SW480 (cell line): ENCODE measurements around the gene ZKSCAN1.
"Not testable (repeated sequence)": the region's sequence is repeated elsewhere in the genome, so short reads cannot be mapped to it uniquely, and the experiment has no call there.

ENCODE experiments used
- DNase-seq: peaks from one replicate; pipeline ENCODE4 v3.0.0-alpha.2; 2016; ENCODE audit warnings: low spot score

ZKSCAN1 gene

DNA sequence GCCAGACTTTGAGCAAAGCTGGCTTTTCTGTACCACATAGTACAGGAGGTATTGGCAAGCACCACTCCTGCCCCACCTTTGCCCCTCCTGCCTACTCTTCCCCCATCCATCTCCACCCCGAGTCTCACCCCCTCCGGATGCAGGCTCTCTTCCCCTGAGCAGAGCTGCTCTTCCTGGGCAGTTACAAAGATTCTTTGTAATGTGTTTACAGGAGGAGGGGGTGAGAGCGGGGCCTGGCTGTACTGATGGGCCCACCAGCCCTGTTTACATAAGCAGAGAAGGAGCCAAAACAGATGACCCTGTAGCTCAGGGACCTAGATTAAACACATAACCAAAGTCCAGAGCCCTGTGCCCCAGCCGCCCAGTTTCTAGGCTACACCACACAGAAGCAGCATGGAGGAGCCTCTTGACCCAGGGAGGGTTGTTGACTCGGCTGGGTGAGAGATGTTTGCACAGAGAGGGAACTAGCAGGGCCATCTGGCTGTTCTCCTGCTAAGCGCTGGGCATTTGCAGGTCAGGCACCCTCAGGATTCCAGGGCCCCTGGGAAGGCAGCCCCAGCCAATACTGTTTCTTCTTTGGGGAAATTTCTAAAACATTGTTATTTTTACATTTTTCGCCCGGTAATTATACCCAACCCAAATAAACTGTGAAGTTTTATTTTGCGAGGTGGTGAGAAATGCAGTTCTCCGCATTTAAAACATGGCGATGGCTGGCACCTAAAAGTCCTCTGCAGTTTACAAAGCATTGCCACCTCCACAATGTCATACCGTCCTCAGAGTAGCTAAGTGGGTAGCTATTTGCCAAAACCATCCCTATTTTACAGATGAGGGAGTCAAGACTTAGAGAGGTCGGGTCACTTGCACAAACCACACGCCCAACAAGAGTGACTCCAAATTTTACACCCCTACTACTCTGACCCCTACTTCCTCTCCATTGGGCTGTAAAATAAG lies 11.4 kb upstream of the ZKSCAN1 start:
- DNase-seq: no peak

DNA sequence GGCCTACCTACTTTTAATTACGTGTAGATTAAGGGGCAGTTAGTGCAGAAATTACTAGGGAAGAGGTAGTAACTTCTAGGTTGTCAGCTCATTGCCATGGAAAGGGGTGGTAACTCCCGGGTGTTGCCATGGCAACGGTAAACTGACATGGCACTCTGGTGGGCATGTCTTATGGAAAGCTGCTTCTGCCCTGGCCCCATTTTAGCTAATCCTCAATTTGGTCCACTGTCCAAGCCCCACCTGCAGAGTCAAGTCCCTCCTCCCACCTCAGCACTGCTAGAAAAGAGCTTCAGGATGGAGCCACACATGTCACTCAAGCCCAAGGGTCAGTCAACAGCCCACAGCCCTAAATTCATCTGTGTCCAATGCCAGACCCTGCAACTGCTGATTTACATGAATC lies 7.5 kb upstream of the ZKSCAN1 start:
- DNase-seq: no peak

DNA sequence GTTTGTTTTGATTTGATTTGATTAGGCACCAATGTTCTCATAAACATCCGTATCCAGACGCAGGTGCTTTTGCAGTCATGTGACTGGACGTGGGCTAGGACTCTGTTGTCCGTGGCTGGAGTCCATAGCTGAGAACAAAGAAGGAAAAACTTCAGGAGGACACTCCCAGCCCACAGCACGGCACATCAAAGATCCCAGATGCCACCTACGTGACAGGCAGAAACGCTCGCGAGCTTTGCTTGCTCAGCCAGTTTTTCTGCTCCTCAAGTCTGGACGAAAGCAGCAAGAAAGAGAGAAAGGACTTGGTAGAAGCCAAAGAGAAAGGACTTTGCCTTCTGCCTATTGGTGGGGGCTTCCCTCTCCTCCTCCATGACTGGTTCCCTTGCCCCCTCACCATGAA lies 6.9 kb upstream of the ZKSCAN1 start:
- DNase-seq: peak; percentile 86

DNA sequence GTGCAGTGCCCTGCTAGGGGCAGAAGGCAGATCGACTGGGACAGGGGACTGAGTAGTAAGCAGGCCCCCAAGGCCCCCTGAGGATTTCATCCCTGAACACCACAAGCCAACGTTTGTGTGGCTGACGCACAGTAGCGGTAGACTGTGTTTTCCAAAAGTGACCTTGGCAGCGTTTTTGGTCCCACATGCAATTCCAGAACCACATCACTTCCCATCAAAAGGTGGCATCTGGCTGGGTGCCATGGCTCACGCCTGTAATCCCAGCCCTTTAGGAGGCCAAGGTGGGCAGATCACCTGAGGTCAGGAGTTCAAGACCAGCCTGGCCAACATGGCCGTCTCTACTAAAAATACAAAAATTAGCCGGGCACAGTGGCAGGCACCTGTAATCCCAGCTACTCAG lies 5.4 kb upstream of the ZKSCAN1 start:
- not testable (repeated sequence) for DNase-seq

DNA sequence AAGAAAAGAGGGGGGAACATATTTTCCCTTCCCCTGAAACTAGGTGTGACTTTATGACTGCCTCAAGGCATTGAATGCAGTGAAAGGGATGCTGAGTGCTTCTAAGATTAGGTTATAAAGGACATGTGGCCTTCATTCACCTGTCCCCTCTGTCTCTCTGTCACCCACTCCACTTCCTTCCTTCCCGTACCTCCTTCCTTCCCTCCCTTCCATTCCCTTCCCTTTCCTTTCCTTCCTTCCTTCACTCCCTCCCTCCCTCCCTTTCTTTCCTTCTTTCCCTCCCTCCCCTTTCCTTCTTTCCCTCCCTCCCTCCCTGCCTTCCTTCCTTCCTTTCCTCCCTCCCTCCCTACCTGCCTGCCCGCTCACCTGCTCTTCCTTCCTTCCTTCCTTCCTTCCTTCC lies 4.5 kb upstream of the ZKSCAN1 start:
- DNase-seq: no peak

DNA sequence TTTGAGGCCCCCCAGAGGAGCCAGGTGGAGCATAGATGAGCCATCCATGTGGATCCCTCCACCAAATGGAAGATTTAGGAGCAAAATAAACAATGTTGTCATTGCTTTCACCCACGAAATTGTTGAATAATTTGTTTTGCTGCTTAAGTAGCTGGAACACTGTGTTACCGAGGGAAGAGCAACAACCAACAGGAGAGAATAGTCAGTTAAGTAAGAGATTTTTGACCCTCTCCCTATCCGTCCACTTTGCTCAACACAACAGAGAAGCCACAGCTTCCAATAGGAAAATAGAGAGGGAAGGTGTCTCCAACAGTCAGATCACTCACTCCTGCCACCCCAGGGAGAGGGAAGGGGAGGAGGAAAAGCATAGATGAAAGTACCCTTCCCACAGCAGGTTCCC lies 3.9 kb upstream of the ZKSCAN1 start:
- DNase-seq: no peak

DNA sequence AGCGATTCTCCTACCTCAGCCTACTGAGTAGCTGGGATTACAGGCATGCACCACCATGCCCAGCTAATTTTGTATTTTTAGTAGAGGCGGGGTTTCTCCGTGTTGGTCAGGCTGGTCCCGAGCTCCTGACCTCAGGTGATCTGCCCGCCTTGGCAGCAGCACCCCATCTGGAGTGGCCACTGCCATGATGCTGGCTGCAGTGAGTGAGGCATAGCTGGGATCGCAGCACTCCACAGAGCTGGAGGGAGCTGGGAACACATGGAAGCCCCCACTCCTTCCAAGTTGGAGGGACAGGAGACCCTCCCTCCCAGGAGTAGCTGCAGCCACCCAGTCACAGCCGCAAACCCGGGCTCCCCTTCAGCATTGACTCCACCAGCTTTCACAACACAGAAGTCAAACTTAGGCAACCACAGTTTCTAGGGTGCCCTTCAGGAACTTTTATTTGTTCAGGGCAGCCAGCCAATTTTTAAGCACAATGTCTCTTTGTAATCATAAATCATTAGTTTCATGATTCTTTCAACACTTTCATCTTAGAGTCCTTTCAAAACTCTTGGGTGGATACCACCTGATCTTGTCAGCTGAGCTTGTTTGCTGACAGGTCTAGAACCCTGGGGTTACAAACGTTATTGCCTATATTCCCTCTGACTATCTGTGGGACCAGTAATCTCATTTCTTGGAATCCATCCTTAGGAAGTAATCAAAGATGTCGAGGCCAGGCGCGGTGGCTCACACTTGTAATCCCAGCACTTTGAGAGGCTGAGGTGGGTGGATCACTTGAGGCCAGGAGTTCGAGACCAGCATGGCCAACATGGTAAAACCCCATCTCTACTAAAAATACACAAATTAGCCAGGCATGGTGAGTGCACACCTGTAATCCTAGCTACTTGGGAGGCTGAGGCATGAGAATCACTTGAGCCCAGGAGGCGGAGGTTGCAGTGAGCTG lies 2.7 kb upstream of the ZKSCAN1 start:
- DNase-seq: peak; percentile 52

DNA sequence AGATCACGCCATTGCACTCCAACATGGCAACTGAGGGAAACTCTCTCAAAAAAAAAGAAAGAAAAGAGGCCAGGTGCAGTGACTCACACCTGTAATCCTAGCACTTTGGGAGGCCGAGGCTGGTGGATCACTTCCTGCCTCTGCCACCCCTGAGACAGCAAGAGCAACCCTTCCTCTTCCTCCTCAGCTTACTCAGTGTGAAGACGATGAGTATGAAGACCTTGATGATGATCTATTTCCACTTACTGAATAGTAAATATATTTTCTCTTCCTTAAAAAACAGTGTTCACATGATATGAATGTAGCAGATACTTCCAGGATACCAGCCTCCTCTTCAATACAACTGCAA lies 2.1 kb upstream of the ZKSCAN1 start:
- DNase-seq: no peak

DNA sequence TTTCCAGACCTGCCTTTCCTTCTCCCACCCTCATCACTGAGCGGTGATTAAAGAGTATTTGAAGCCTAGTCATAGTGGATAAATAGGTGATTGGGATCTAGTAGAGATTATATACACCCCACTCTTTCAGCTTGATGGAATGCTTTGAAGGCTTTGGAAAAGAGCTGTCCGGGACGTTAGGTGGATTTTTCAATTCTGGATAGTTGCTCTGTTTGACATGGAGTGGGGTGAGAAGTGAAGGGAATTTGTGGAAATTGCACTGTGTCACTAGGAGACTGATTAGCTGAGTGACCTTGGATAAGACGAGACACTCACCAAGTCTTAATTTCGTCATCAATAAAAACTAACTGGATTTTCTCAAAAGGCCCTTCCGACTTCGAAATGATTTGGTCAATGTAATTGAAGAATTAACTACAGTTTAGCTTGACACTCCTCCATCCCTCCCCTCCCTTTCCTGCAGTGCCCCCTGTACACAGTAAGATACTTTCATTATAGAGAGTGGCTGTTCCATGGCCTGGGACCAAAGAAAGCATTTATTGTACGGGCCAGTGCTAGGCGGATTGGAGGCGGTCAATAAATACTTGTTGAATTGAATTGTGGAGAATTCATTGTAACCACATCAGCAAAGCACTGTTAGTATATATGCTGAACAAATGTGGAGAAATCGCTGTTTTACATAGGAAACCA lies 962 bp downstream of the ZKSCAN1 start:
- no peak for DNase-seq

DNA sequence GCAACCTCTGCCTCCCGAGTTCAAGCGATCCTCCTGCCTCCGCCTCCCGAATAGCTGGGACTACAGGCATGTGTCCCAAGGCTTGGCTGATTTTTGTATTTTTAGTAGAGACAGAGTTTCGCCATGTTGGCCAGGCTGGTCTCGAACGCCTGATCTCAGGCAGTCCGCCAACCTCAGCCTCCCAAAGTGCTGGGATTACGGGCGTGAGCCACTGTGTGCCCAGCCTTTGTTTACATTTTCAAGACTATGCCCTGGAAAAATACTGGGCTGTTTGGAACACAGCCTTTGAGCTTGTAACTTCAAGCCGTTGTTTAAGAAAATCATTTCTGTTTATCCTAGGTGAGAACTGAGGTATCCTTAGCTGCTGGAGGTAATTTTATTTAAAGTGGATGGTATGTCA lies 1.9 kb downstream of the ZKSCAN1 start:
- no peak for DNase-seq

DNA sequence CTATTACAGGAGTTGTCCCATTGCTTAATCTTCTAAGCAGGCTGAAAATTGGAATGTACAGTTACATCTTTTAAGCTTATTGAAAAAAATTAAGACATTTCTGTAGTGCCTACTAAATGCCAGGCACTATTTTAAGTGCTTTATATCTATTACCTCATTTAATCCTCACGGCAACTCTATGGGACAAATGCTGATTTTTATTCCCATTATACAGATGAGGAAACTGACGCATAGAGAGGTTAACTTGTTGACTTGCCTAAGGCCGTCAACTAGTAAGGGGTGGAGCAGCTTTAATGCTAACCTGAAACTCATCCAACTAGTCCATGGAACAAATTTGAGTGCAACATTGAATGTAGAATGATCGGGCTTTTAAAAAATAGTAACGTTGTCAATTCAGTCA lies 2.5 kb downstream of the ZKSCAN1 start:
- DNase-seq: no peak

DNA sequence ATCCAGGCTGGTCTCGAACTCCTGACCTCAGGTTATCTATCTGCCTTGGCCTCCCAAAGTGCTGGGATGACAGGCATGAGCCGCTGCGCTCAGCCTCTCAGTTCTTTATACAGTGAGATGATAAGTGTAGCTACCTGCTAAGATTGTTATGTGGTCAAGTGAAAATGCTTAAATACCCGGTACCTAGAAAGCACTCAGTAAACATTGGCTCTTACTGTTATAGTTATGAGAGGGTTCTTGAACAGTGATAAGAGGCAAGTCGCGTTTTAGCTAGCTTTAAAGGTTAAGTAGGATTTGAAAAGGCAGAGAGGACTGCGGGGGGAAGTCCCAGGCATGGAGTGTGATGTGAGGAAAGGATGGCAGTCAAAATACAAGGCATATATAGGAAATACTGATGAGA lies 4.5 kb downstream of the ZKSCAN1 start:
- no peak for DNase-seq

DNA sequence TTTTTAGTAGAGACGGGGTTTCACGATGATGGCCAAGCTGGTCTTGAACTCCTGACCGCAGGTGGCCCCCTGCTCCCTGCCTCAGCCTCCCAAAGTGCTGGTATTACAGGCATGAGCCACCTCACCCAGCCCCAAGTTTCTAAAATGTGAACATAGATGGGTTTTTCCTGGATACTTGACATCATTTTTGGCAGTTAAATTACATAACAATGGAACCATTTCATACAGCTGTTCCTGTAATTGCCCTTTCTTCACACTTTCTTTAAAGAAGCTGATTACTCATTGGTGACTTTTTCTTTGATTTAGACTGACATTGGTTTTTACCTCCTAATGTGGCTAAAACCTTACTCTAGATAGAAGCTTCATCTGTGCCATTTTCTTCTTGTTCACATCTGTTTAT lies 5.9 kb downstream of the ZKSCAN1 start:
- DNase-seq: no peak

DNA sequence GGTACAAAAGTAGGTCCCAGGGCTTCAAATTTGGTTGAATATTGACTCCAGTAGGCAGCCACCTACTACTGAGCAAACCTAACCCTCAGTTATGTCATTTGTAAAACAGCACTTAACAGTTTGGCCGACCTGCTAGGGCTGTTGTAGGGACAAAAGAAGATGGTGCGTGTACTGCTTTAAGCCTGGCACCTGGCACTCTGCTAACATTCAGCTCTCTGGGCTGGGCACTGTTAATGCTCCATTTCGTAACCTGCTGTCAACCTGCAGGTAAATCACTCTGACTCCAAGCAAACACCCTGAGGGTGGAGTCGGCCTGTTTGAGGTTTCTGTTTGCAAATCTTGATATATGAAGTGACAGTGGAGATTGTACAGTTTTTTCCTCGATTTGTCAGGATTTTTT lies 7.2 kb downstream of the ZKSCAN1 start:
- DNase-seq: no peak

DNA sequence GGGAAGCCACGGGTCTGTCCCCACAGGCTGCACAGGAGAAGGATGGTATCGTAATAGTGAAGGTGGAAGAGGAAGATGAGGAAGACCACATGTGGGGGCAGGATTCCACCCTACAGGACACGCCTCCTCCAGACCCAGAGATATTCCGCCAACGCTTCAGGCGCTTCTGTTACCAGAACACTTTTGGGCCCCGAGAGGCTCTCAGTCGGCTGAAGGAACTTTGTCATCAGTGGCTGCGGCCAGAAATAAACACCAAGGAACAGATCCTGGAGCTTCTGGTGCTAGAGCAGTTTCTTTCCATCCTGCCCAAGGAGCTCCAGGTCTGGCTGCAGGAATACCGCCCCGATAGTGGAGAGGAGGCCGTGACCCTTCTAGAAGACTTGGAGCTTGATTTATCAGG lies 8.1 kb downstream of the ZKSCAN1 start:
- no peak for DNase-seq

DNA sequence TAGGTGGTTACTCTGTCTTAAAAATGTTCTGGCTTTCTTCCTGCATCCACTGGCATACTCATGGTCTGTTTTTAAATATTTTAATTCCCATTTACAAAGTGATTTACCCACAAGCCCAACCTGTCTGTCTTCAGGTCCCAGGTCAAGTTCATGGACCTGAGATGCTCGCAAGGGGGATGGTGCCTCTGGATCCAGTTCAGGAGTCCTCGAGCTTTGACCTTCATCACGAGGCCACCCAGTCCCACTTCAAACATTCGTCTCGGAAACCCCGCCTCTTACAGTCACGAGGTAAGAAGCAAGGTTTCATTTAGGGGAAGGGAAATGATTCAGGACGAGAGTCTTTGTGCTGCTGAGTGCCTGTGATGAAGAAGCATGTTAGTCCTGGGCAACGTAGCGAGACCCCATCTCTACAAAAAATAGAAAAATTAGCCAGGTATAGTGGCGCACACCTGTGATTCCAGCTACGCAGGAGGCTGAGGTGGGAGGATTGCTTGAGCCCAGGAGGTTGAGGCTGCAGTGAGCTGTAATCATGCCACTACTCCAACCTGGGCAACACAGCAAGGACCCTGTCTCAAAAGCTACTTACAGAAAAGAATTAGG lies 8.7 kb downstream of the ZKSCAN1 start:
- DNase-seq: no peak

DNA sequence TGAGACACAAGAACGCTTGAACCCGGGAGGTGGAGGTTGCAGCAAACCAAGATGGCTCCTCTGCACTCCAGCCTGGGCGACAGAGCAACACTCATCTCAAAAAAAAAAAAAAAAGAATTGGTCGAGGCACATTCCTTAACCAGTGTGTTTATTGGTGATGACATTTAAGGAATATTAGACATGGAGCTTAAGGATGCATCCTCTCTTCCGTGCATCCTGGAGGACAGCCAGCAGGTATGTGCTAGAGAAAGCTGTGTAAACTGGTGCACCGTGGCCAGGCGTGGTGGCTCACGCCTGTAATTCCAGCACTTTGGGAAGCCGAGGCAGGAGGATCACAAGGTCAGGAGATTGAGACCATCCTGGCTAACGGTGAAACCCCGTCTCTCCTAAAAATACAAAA lies 11.8 kb downstream of the ZKSCAN1 start:
- no peak for DNase-seq

DNA sequence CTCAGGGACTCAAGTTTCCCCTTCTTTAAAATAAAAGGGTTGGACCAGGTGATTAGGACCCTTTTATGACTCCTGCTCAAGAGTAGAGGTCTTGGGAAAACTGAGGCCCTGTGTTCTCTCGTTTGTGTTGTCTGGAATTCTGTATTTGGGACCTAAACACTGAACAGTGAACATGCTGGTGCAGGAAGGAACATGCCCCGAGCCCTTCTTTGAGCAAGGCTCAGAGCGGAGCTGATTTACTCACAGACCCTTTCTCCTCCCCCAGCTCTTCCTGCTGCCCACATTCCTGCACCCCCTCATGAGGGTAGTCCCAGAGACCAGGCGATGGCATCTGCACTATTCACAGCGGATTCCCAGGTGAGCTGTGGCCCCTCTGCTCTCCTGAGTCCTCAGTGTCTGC lies 14.2 kb downstream of the ZKSCAN1 start:
- DNase-seq: no peak

DNA sequence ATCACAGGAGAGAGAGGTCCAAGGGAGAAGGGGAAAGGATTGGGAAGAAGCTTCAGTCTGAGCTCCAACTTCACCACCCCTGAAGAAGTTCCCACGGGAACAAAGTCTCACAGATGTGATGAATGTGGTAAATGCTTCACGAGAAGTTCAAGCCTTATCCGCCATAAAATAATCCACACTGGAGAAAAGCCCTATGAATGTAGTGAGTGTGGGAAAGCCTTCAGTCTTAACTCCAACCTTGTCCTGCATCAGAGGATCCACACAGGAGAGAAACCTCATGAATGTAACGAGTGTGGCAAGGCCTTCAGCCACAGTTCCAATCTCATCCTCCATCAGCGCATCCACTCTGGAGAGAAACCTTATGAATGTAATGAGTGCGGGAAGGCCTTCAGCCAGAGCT lies 18.1 kb downstream of the ZKSCAN1 start:
- no peak for DNase-seq

DNA sequence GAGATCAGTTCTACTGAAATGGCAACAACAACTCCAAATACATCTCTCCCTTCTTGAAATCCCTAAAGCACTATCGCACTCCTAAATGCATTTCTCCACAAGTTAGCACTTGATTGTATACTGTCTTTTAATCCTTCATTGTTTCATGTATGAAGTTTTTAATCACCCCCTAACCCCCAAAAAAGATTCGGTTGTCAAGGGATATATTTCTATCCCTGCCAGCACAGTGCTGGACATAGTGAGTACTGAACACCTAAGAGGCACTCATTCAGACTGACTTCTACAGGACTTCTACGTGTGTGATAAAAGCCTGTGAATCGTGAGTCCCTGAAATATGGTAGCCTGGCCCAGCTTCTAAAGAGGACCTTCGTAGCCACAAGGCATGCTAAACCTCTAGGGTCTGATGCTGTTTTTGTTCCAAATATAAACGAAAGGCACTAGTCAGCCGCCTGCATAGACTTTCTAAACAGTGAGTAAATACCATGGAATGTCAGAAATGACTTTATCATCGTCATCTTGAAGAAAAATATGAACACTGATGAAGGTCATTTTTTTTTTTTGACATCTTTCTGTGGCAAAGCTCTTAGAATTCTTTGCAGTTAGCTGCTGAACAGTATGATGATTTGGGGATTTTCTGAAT lies 19.6 kb downstream of the ZKSCAN1 start:
- no peak for DNase-seq

DNA sequence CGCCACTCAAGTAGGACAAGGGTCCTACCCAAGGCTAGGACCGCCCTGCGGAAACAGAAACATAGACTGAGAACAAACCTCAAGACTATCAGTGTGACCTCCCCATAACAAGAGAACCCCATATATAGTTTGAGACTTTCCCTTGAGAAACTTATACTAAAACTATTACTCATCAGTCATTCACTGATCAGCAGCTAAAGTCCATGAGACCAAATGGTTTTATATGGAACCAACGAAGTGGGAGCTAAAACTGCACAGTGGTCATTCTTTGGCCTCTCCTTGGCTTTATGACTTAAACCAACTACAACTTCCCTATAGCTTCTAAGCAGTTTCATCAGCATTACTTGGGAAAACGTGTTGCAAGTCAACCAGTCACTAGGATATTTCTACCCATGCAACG lies 20.5 kb downstream of the ZKSCAN1 start:
- no peak for DNase-seq

DNA sequence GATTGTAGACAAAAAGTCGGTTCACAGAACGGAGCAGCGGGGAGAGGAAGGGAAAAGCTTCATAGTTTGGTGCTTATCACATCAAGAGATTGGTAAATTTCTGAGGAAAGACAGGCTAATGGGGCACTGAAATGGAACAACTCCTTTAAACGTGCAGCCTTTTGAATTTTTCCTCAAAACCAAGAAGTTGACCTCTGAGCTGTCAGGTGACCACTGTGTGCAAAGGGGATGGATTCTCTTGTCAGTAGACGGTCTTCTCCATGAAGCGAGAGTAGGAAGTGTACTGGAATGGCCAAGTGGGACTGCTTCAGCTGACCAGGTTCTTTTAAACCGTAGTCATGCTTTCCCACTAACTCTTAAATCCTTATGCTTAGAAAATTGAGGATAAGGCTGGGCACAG lies 22.9 kb downstream of the ZKSCAN1 start:
- DNase-seq: no peak
